ENCODE measurements around the gene ARID1B. TPM values are rescaled to one million over a fixed set of nuclear protein-coding genes. Genes with fewer than 3 reads are reported as not detected.

Gene ARID1B
- total and polyA plus RNA-seq, 8 donors = 67.6 to 102 (median 99.0) TPM

GRCh38 chr6:157226761-157227160 is 449.6 kb downstream of the ARID1B start:
- H3K27ac ChIP-seq = peak overlapping the region in 1 of 2 donors; percentile 26
- TF ChIP-seq CTCF (IDR thresholded peaks at IDR 0.05) = no peak
- intact Hi-C loops (cut with DNase I) = no loop called here
- H3K27me3 ChIP-seq = peaks cover 0 to 2% of the 10 kb centered on the region in 2 donors
- H3K4me3 ChIP-seq = no peak overlapping the region
- DNase-seq = no peak
- H3K9me3 ChIP-seq = no peaks in the 10 kb centered on the region
- peaks cover 0 to 7% of the 10 kb centered on the region in 2 donors for H3K4me1 ChIP-seq
- no peaks in the 10 kb centered on the region for H3K36me3 ChIP-seq
- ATAC-seq = peak; percentile 24

GRCh38 chr6:157227202-157228166 is 450.3 kb downstream of the ARID1B start:
- TF ChIP-seq CTCF (IDR thresholded peaks at IDR 0.05) = no peak
- Histone ChIP-seq H3K4me3 (no peak overlapping the region), H3K27ac (no peak overlapping the region), H3K27me3 (peaks cover 0 to 9% of the 10 kb centered on the region in 2 donors), H3K36me3 (no peaks in the 10 kb centered on the region), H3K9me3 (no peaks in the 10 kb centered on the region), H3K4me1 (peaks cover 0 to 5% of the 10 kb centered on the region in 2 donors)
- ATAC-seq = no peak
- DNase-seq = no peak
- intact Hi-C loops (cut with DNase I) = no loop called here

- intact Hi-C loops (cut with DNase I) = no loop called here
- DNase-seq = peak in 1 of 4 donors; percentile 71
These were observed 451.4 kb downstream of the ARID1B start for GRCh38 chr6:157228426-157229131.

GRCh38 chr6:157229132-157229618 is 452.0 kb downstream of the ARID1B start:
- no peaks in the 10 kb centered on the region for H3K36me3 ChIP-seq
- DNase-seq (no peak), ATAC-seq (no peak)
- H3K4me3 ChIP-seq = no peak overlapping the region
- TF ChIP-seq CTCF (IDR thresholded peaks at IDR 0.05) = no peak
- intact Hi-C loops (cut with DNase I) = no loop called here
- H3K9me3 ChIP-seq = no peaks in the 10 kb centered on the region
- H3K4me1 ChIP-seq = no peaks in the 10 kb centered on the region
- no peak overlapping the region for H3K27ac ChIP-seq
- H3K27me3 ChIP-seq = peaks cover 1 to 24% of the 10 kb centered on the region in 2 donors

More at GRCh38 chr6:157228426-157229131, 451.4 kb downstream of the ARID1B start:
- Histone ChIP-seq H3K27me3 (peaks cover 0 to 18% of the 10 kb centered on the region in 2 donors), H3K27ac (no peak overlapping the region), H3K36me3 (no peaks in the 10 kb centered on the region), H3K4me1 (no peaks in the 10 kb centered on the region), H3K9me3 (no peaks in the 10 kb centered on the region), H3K4me3 (no peak overlapping the region)
- TF ChIP-seq CTCF (IDR thresholded peaks at IDR 0.05) = no peak
- no peak for ATAC-seq

GRCh38 chr6:157229713-157230112 is 452.5 kb downstream of the ARID1B start:
- intact Hi-C loops (cut with DNase I) = no loop called here
- H3K9me3 ChIP-seq = no peaks in the 10 kb centered on the region
- no peak for DNase-seq
- no peaks in the 10 kb centered on the region for H3K4me1 ChIP-seq
- no peak for ATAC-seq
- no peak overlapping the region for H3K4me3 ChIP-seq
- no peak for TF ChIP-seq CTCF (IDR thresholded peaks at IDR 0.05)
- no peaks in the 10 kb centered on the region for H3K36me3 ChIP-seq
- peaks cover 6 to 29% of the 10 kb centered on the region in 2 donors for H3K27me3 ChIP-seq
- no peak overlapping the region for H3K27ac ChIP-seq
